ENCODE measurements around the gene HNF1A. TPM values are rescaled to one million over a fixed set of nuclear protein-coding genes. Genes with fewer than 3 reads are reported as not detected.

The HNF1A gene
- total and polyA plus RNA-seq, 2 donors (not counting 3 experiments of a cell fraction or from before 2014, with no cell fraction given): not detected

DNA sequence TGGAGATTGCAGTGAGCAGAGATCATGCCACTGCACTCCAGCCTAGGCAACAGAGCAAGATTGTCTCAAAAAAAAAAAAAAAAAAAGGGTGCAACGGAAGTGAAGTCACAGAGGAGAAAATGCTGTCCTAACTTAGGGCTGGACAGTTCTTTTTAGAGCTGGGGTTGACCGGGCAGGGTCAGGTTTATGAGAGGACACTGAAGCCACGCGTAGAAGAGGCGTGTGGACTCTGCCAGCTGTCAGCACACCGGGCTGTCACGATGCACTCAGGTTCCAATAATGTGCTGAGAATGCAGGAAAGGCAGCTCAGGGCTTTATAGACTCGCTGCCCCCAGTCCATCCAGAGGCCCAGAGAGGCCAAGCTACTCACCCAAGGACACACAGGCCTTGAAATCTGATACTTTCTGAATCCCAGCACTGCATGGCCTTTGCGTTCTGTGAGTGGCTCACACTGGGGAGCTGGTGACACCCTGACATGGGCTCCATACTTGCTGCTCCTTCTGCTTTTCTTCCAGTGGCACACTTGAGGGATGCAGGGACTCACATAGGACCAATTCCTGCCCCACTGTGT, 45.3 kb upstream of the HNF1A start:
- H3K9me3 ChIP-seq (replicated peaks; ENCODE audit: control insufficient read depth, insufficient read depth, low read length): no peaks in the 10 kb centered on the region
- no peak for DNase-seq (ENCODE audit: low read depth, low spot score)
- ChIA-PET CTCF (interaction anchor here (1.0 kb wide), 2 partner anchors 58 to 284 kb away, joined by 3 read pairs; no protein-coding TSS in a partner anchor), POLR2A (no interaction called here)
- H3K4me3 ChIP-seq (replicated peaks in 1 of 3; ENCODE audit: insufficient read depth in 1 of 3, low read depth in 1 of 3, low read length in 3 of 3): no peak overlapping the region
- dilution Hi-C loops (cut with MboI; ENCODE audit: extremely low pct_ligation_motif_present, low sequenced_read_pairs): no loop called here
- no peaks in the 10 kb centered on the region for H3K79me2 ChIP-seq (ENCODE audit: control insufficient read depth, insufficient read depth, low read length)
- H3K36me3 ChIP-seq (ENCODE audit: control insufficient read depth in 2 of 2, extremely low read depth in 1 of 2, insufficient read depth in 2 of 2, low read length in 2 of 2): no peaks in the 10 kb centered on the region
- peaks cover 0 to 4% of the 10 kb centered on the region in 2 experiments for H3K27me3 ChIP-seq (ENCODE audit: control insufficient read depth in 2 of 2, insufficient read depth in 2 of 2, low read length in 2 of 2)
- BruUV-seq (replicated peaks): no TSS peak
- H3K9ac ChIP-seq (replicated peaks; ENCODE audit: extremely low read depth, insufficient read depth, low read length): no peak overlapping the region
- no peaks in the 10 kb centered on the region for H3K9me1 ChIP-seq (replicated peaks; ENCODE audit: control insufficient read depth, extremely low read depth, insufficient read depth, low read length)
- TF ChIP-seq JUN (IDR thresholded peaks at IDR 0.05; ENCODE audit: borderline replicate concordance, insufficient read depth, insufficient read length, low read depth) (no peak), FOS (IDR thresholded peaks at IDR 0.05; ENCODE audit: borderline replicate concordance, insufficient read depth, low read length) (no peak), MYC (IDR thresholded peaks at IDR 0.05; ENCODE audit: low read depth, low read length) (no peak), EZH2 (IDR thresholded peaks at IDR 0.05; ENCODE audit: borderline replicate concordance, low read depth, low read length, severe bottlenecking) (no peak), POLR2AphosphoS5 (IDR thresholded peaks at IDR 0.05; ENCODE audit: insufficient read depth, low read depth, low read length) (no peak), GATA2 (IDR thresholded peaks at IDR 0.05; ENCODE audit: insufficient read depth, insufficient read length, low read depth, low read length) (no peak), POLR2A (IDR thresholded peaks at IDR 0.05; ENCODE audit: low read depth, low read length) (no peak)
- TF ChIP-seq, protein P1, sequence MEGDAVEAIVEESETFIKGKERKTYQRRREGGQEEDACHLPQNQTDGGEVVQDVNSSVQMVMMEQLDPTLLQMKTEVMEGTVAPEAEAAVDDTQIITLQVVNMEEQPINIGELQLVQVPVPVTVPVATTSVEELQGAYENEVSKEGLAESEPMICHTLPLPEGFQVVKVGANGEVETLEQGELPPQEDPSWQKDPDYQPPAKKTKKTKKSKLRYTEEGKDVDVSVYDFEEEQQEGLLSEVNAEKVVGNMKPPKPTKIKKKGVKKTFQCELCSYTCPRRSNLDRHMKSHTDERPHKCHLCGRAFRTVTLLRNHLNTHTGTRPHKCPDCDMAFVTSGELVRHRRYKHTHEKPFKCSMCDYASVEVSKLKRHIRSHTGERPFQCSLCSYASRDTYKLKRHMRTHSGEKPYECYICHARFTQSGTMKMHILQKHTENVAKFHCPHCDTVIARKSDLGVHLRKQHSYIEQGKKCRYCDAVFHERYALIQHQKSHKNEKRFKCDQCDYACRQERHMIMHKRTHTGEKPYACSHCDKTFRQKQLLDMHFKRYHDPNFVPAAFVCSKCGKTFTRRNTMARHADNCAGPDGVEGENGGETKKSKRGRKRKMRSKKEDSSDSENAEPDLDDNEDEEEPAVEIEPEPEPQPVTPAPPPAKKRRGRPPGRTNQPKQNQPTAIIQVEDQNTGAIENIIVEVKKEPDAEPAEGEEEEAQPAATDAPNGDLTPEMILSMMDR (IDR thresholded peaks at IDR 0.05; ENCODE audit: extremely low read depth in 1 of 2, insufficient read depth in 1 of 2, low read depth in 1 of 2, low read length in 2 of 2): no peak
- TF ChIP-seq, protein P2, sequence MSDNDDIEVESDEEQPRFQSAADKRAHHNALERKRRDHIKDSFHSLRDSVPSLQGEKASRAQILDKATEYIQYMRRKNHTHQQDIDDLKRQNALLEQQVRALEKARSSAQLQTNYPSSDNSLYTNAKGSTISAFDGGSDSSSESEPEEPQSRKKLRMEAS (IDR thresholded peaks at IDR 0.05; ENCODE audit: insufficient read depth, insufficient read length): no peak
- no peak overlapping the region for H2AFZ ChIP-seq (ENCODE audit: low read depth, low read length)
- no peak overlapping the region for H3K27ac ChIP-seq (ENCODE audit: insufficient read depth, low read depth, low read length)
- no peak overlapping the region for H3K4me2 ChIP-seq (ENCODE audit: insufficient read depth, low read length)
- H3K4me1 ChIP-seq (ENCODE audit: control insufficient read depth, extremely low read depth, insufficient read depth, low read length): no peaks in the 10 kb centered on the region
- H4K20me1 ChIP-seq (replicated peaks; ENCODE audit: control insufficient read depth, extremely low read depth, insufficient read depth, low read length): no peaks in the 10 kb centered on the region
- intact Hi-C loops (cut with micrococcal nuclease): no loop called here
- FAIRE-seq: no peak

Measured in endothelial cell of umbilical vein (primary cell).